Measurements from ENCODE around the gene ZFTA. TPM values are rescaled to one million over a fixed set of nuclear protein-coding genes. Genes with fewer than 3 reads are reported as not detected.
A peak's percentile ranks its signal among the peaks of the same experiment; 100 is the strongest.

Gene ZFTA
- polyA plus RNA-seq, 1 donor from 2014 or later = 82.5 TPM

GRCh38 chr11:63814383-63814736, 45.8 kb upstream of the ZFTA start:
- H3K4me2 ChIP-seq (ENCODE audit: low read length) = peak overlapping the region; percentile 90
- H3K9me2 ChIP-seq (ENCODE audit: insufficient read depth, low read length) = no peaks in the 10 kb centered on the region
- H3K4me3 ChIP-seq (ENCODE audit: low read length) = peak overlapping the region; percentile 99
- H3K27ac ChIP-seq (ENCODE audit: low read length) = peak overlapping the region; percentile 80
- H3K9me3 ChIP-seq (ENCODE audit: low read length) = no peaks in the 10 kb centered on the region
- H3F3A ChIP-seq (ENCODE audit: insufficient read depth, low read length, poor library complexity, severe bottlenecking) = peaks cover 5% of the 10 kb centered on the region
- H2AFZ ChIP-seq (ENCODE audit: low read depth, low read length) = no peak overlapping the region
- H3K27me3 ChIP-seq (ENCODE audit: insufficient read depth, low read depth, low read length) = no peaks in the 10 kb centered on the region
- TF ChIP-seq MXI1 (conservative IDR thresholded peaks at IDR 0.05; ENCODE audit: poor library complexity, severe bottlenecking) (no peak), POLR2AphosphoS5 (IDR thresholded peaks at IDR 0.05) (no peak), RAD21 (conservative IDR thresholded peaks at IDR 0.05) (no peak), EP300 (conservative IDR thresholded peaks at IDR 0.05; ENCODE audit: poor library complexity, severe bottlenecking) (no peak), TAF1 (IDR thresholded peaks at IDR 0.05; ENCODE audit: low read depth) (no peak), SMC3 (conservative IDR thresholded peaks at IDR 0.05; ENCODE audit: poor library complexity) (no peak), CTCF (IDR thresholded peaks at IDR 0.05; ENCODE audit: poor library complexity, severe bottlenecking) (no peak), EZH2 (IDR thresholded peaks at IDR 0.05; ENCODE audit: borderline replicate concordance, insufficient read depth, low read length, poor library complexity, severe bottlenecking) (no peak)
- TF ChIP-seq, protein P1, sequence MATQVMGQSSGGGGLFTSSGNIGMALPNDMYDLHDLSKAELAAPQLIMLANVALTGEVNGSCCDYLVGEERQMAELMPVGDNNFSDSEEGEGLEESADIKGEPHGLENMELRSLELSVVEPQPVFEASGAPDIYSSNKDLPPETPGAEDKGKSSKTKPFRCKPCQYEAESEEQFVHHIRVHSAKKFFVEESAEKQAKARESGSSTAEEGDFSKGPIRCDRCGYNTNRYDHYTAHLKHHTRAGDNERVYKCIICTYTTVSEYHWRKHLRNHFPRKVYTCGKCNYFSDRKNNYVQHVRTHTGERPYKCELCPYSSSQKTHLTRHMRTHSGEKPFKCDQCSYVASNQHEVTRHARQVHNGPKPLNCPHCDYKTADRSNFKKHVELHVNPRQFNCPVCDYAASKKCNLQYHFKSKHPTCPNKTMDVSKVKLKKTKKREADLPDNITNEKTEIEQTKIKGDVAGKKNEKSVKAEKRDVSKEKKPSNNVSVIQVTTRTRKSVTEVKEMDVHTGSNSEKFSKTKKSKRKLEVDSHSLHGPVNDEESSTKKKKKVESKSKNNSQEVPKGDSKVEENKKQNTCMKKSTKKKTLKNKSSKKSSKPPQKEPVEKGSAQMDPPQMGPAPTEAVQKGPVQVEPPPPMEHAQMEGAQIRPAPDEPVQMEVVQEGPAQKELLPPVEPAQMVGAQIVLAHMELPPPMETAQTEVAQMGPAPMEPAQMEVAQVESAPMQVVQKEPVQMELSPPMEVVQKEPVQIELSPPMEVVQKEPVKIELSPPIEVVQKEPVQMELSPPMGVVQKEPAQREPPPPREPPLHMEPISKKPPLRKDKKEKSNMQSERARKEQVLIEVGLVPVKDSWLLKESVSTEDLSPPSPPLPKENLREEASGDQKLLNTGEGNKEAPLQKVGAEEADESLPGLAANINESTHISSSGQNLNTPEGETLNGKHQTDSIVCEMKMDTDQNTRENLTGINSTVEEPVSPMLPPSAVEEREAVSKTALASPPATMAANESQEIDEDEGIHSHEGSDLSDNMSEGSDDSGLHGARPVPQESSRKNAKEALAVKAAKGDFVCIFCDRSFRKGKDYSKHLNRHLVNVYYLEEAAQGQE (IDR thresholded peaks at IDR 0.05; ENCODE audit: borderline replicate concordance) = no peak
- H3K36me3 ChIP-seq (ENCODE audit: insufficient read depth, low read length) = no peaks in the 10 kb centered on the region
- peak overlapping the region; percentile 92 for H3K9ac ChIP-seq (ENCODE audit: low read length)
- H3K79me2 ChIP-seq (replicated peaks; ENCODE audit: insufficient read depth, low read length) = peaks cover 43% of the 10 kb centered on the region
- no peaks in the 10 kb centered on the region for H4K20me1 ChIP-seq (ENCODE audit: insufficient read depth)

DNA sequence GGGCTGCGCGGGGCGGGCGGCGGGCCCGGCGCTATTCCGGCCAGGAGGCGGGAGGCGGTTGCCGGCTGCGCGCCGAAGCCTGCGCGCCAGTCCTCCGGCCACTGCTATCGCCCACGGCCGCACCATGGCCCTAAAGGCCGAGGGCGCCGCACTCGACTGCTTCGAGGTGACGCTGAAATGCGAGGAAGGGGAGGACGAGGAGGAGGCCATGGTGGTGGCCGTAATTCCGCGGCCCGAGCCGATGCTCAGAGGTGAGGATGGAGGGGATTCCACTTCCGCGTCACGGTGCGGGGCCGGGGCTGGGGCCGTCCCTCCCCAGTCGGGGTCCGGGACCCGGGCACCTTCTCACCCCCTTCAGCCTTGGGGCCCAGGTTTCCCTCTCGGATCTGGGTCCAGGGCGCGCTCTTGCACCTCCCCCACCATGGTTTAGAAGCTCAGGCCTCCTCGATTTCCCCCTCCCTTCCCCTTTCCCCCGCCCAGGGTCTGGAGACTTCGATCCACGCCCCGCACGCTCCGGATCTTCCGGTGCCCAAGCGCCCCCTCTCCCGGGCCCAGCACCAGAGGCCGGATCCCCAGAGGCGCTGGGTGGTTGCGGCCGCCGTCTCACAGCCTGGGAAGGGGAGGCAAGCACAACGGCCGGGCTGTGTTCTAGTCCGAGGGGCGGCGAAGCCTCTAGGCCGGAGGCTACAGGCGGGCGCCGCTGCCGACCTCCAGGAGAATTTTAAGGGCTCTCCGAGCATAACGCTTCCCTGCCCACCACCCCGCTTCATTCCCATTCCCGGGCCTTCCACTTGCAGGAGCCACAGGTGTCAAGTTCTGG, 45.2 kb upstream of the ZFTA start:
- no peaks in the 10 kb centered on the region for H3K9me3 ChIP-seq (ENCODE audit: low read length)
- H3K27ac ChIP-seq (ENCODE audit: low read length) = peak overlapping the region; percentile 80
- no peaks in the 10 kb centered on the region for H3K9me2 ChIP-seq (ENCODE audit: insufficient read depth, low read length)
- no peaks in the 10 kb centered on the region for H3K36me3 ChIP-seq (ENCODE audit: insufficient read depth, low read length)
- peaks cover 43% of the 10 kb centered on the region for H3K79me2 ChIP-seq (replicated peaks; ENCODE audit: insufficient read depth, low read length)
- peak overlapping the region; percentile 90 for H3K4me2 ChIP-seq (ENCODE audit: low read length)
- peak overlapping the region; percentile 76 for H2AFZ ChIP-seq (ENCODE audit: low read depth, low read length)
- peaks cover 5% of the 10 kb centered on the region for H3F3A ChIP-seq (ENCODE audit: insufficient read depth, low read length, poor library complexity, severe bottlenecking)
- H3K9ac ChIP-seq (ENCODE audit: low read length) = peak overlapping the region; percentile 92
- no peaks in the 10 kb centered on the region for H3K27me3 ChIP-seq (ENCODE audit: insufficient read depth, low read depth, low read length)
- H3K4me3 ChIP-seq (ENCODE audit: low read length) = peak overlapping the region; percentile 99
- TF ChIP-seq MXI1 (conservative IDR thresholded peaks at IDR 0.05; ENCODE audit: poor library complexity, severe bottlenecking) (no peak), EP300 (conservative IDR thresholded peaks at IDR 0.05; ENCODE audit: poor library complexity, severe bottlenecking) (no peak), EZH2 (IDR thresholded peaks at IDR 0.05; ENCODE audit: borderline replicate concordance, insufficient read depth, low read length, poor library complexity, severe bottlenecking) (no peak), RAD21 (conservative IDR thresholded peaks at IDR 0.05) (no peak), TAF1 (IDR thresholded peaks at IDR 0.05; ENCODE audit: low read depth) (no peak), POLR2AphosphoS5 (IDR thresholded peaks at IDR 0.05) (no peak), SMC3 (conservative IDR thresholded peaks at IDR 0.05; ENCODE audit: poor library complexity) (no peak), CTCF (IDR thresholded peaks at IDR 0.05; ENCODE audit: poor library complexity, severe bottlenecking) (no peak)
- TF ChIP-seq, protein P1 (IDR thresholded peaks at IDR 0.05; ENCODE audit: borderline replicate concordance) = no peak
- no peaks in the 10 kb centered on the region for H4K20me1 ChIP-seq (ENCODE audit: insufficient read depth)
